Measurements from ENCODE around the gene DPP10. TPM values are rescaled to one million over a fixed set of nuclear protein-coding genes. Genes with fewer than 3 reads are reported as not detected.

The DPP10 gene
- total RNA-seq, 1 donor from 2014 or later, result 15.1 TPM

DNA sequence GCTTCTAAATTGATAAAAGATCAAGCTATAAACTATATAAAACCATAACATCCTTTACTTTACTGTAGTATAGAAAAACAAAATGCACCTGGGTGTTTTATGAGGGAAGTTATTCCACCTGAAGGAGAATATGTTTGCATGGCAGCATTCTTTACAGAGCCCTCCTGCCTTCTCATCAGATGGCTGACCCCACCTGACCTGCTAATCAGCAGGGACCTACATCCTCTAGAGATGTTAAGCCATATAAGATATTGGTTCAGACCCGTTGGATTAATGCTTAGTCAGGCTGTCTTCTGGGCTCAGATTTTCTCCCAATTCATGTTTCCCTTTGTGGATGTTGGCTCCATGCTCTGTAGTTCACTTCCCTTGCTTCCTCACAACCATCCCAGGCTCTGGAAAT, 414.8 kb downstream of the DPP10 start:
- H3K27ac Mint-ChIP-seq (ENCODE audit: unreplicated experiment), result no peak overlapping the region
- no peaks in the 10 kb centered on the region for H3K27me3 Mint-ChIP-seq (ENCODE audit: unreplicated experiment)
- TF ChIP-seq, protein P1, sequence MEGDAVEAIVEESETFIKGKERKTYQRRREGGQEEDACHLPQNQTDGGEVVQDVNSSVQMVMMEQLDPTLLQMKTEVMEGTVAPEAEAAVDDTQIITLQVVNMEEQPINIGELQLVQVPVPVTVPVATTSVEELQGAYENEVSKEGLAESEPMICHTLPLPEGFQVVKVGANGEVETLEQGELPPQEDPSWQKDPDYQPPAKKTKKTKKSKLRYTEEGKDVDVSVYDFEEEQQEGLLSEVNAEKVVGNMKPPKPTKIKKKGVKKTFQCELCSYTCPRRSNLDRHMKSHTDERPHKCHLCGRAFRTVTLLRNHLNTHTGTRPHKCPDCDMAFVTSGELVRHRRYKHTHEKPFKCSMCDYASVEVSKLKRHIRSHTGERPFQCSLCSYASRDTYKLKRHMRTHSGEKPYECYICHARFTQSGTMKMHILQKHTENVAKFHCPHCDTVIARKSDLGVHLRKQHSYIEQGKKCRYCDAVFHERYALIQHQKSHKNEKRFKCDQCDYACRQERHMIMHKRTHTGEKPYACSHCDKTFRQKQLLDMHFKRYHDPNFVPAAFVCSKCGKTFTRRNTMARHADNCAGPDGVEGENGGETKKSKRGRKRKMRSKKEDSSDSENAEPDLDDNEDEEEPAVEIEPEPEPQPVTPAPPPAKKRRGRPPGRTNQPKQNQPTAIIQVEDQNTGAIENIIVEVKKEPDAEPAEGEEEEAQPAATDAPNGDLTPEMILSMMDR (IDR thresholded peaks at IDR 0.05; ENCODE audit: partially characterized antibody, unreplicated experiment), result no peak
- no peak for DNase-seq
- H3K9me3 Mint-ChIP-seq (ENCODE audit: unreplicated experiment), result no peaks in the 10 kb centered on the region
- no peaks in the 10 kb centered on the region for H3K36me3 Mint-ChIP-seq (ENCODE audit: unreplicated experiment)
- no peak overlapping the region for H3K4me3 Mint-ChIP-seq (ENCODE audit: unreplicated experiment)
- H3K4me1 Mint-ChIP-seq (ENCODE audit: low read depth, unreplicated experiment), result peaks cover 3% of the 10 kb centered on the region

DNA sequence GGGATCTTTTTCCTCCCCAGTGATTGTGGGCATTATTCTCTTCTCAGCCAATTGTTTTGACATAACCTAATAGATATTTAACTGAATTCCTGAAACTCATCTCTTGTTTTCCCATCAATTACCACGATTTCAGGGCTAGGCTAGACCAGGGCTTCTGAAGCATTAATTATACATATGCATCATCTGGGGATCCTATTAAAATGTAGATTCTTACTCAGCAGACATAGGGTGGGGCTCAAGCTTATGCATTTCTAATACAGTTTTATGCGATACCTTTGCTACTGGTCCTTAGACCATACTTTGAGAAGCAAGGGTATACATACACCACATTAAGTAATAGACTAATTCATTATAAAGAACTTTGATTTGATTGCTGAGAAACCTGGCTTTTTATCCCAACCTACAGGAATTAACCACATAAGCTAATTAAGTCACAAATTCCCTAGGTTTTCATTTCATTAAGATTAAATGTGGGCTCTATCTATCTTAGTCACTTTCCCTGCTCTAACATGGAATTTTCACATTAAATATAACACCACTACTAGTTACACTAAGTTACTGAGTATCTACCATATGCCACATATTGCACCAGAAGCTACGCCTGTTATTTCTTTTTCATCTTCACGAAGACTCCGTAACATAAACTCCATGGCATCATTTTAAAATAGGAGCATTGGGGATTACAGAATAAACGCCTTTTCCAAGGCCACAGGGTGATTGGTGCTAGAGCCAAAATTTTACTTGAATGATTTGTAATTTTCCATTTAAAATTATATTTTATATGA, 417.5 kb downstream of the DPP10 start:
- H3K4me3 Mint-ChIP-seq (ENCODE audit: unreplicated experiment), result no peak overlapping the region
- TF ChIP-seq, protein P1 (IDR thresholded peaks at IDR 0.05; ENCODE audit: partially characterized antibody, unreplicated experiment), result no peak
- no peaks in the 10 kb centered on the region for H3K27me3 Mint-ChIP-seq (ENCODE audit: unreplicated experiment)
- peaks cover 3% of the 10 kb centered on the region for H3K4me1 Mint-ChIP-seq (ENCODE audit: low read depth, unreplicated experiment)
- DNase-seq, result no peak
- H3K27ac Mint-ChIP-seq (ENCODE audit: unreplicated experiment), result no peak overlapping the region
- no peaks in the 10 kb centered on the region for H3K36me3 Mint-ChIP-seq (ENCODE audit: unreplicated experiment)
- no peaks in the 10 kb centered on the region for H3K9me3 Mint-ChIP-seq (ENCODE audit: unreplicated experiment)

DNA sequence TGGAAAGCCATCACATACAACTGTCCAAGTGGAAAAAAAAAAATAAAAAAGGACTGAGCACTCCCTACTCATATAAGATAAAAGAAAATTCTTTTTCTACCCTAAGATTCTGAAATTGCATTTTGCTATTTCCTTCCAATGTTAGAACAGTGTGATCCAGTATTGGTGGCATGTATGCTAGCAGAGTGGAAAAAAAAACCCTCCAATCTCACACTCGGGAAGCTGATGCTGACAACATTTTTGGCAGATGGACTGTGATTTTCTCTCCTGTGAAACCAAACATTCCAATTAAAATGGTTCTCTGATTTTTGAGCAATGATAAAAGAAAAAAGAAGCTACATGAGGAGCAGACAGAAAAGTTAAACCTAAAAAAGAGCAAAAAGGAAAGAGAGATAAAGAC, 419.8 kb downstream of the DPP10 start:
- no peak for DNase-seq
- no peak overlapping the region for H3K4me3 Mint-ChIP-seq (ENCODE audit: unreplicated experiment)
- H3K27me3 Mint-ChIP-seq (ENCODE audit: unreplicated experiment), result no peaks in the 10 kb centered on the region
- TF ChIP-seq, protein P1 (IDR thresholded peaks at IDR 0.05; ENCODE audit: partially characterized antibody, unreplicated experiment), result no peak
- no peaks in the 10 kb centered on the region for H3K9me3 Mint-ChIP-seq (ENCODE audit: unreplicated experiment)
- H3K27ac Mint-ChIP-seq (ENCODE audit: unreplicated experiment), result no peak overlapping the region
- peaks cover 3% of the 10 kb centered on the region for H3K4me1 Mint-ChIP-seq (ENCODE audit: low read depth, unreplicated experiment)
- H3K36me3 Mint-ChIP-seq (ENCODE audit: unreplicated experiment), result no peaks in the 10 kb centered on the region

DNA sequence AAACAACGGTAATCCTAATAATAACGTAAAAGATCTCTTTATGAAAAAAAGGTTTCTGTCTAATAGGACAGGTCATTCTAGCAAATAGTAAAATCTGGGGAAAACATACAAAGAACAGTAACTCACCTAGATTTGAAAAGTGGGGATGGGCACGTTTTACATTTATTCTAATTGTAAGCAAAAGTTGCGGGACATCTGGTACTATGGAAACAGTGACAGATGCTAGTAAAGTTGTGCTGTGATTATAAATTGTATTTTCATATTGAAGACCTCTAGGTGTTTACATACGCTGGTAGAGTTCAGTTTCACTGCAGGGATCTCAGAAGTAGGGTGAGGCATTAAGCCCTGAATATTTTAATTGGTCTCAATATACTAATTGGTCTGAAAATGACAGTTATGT, 422.5 kb downstream of the DPP10 start:
- Mint-ChIP-seq H3K4me1 (ENCODE audit: low read depth, unreplicated experiment) (no peaks in the 10 kb centered on the region), H3K4me3 (ENCODE audit: unreplicated experiment) (no peak overlapping the region), H3K27ac (ENCODE audit: unreplicated experiment) (no peak overlapping the region), H3K36me3 (ENCODE audit: unreplicated experiment) (no peaks in the 10 kb centered on the region), H3K27me3 (ENCODE audit: unreplicated experiment) (no peaks in the 10 kb centered on the region), H3K9me3 (ENCODE audit: unreplicated experiment) (no peaks in the 10 kb centered on the region)
- no peak for DNase-seq
- TF ChIP-seq, protein P1 (IDR thresholded peaks at IDR 0.05; ENCODE audit: partially characterized antibody, unreplicated experiment), result no peak

DNA sequence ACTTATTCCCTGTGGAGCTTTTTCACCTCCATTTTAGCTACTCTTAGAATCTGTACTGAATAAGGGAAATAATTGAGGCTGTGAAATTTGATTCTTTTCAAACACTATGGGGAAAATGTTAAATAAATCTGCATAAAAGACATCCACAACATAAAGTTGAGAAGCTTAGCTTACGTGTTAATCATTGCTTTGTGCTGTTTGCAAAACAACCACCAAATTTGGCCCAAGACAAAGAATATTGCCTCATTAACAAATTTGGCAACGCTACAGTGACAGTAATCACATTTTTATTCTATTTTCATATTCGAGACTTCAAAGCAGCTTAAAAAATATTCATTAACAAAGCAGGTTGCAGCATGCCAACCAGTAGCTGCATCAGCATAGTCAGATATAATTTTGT, 437.6 kb downstream of the DPP10 start:
- Mint-ChIP-seq H3K27ac (ENCODE audit: unreplicated experiment) (no peak overlapping the region), H3K4me3 (ENCODE audit: unreplicated experiment) (no peak overlapping the region), H3K36me3 (ENCODE audit: unreplicated experiment) (no peaks in the 10 kb centered on the region), H3K9me3 (ENCODE audit: unreplicated experiment) (peaks cover 2% of the 10 kb centered on the region), H3K4me1 (ENCODE audit: low read depth, unreplicated experiment) (peaks cover 6% of the 10 kb centered on the region), H3K27me3 (ENCODE audit: unreplicated experiment) (no peaks in the 10 kb centered on the region)
- TF ChIP-seq, protein P1 (IDR thresholded peaks at IDR 0.05; ENCODE audit: partially characterized antibody, unreplicated experiment), result no peak
- DNase-seq, result no peak
